H1 (cell line): ENCODE data around the gene RPS19. TPM values are rescaled to one million over a fixed set of nuclear protein-coding genes. Genes with fewer than 3 reads are reported as not detected.
A peak's percentile ranks its signal among the peaks of the same experiment; 100 is the strongest.

Experiments
- BACH1 ChIP-seq: IDR thresholded peaks from 2 replicates; pipeline ENCODE4 v1.6.1; 2012; ENCODE audit warnings: low read length, improper control_type of control experiment
- CTCF ChIP-seq, 3 experiments: IDR thresholded peaks; 1 replicate in 2 of 3; 2 replicates in 1 of 3; pipeline versions ENCODE4 v1.5.1 to v1.6.1; 2011; ENCODE audit warnings: low read length in 3 of 3, mild to moderate bottlenecking in 3 of 3, inconsistent platforms in 2 of 3, low read depth in 1 of 3, moderate library complexity in 1 of 3; ENCODE audit not compliant: insufficient read depth in 1 of 3; ENCODE audit errors: control extremely low read depth in 1 of 3
- RAD21 ChIP-seq, 2 experiments: IDR thresholded peaks in 1 of 2; conservative IDR thresholded peaks in 1 of 2; 2 replicates each; pipeline ENCODE4 v1.6.1; 2011; ENCODE audit warnings: low read depth in 2 of 2, low read length in 2 of 2, improper control_type of control experiment in 1 of 2, inconsistent platforms in 1 of 2, mild to moderate bottlenecking in 1 of 2, moderate library complexity in 1 of 2
- SP1 ChIP-seq: IDR thresholded peaks from 2 replicates; pipeline ENCODE4 v1.6.1; 2011; ENCODE audit warnings: low read depth, low read length
- polyA plus RNA-seq, 7 experiments: library from polyadenylated mRNA; depleted of rRNA in 3 of 7; stranded (reverse) in 5 of 7; unstranded in 2 of 7; fragments of >200 nt in 5 of 7; fragments of 200-250 nt in 2 of 7; gene quantifications; 1 replicate in 5 of 7; 2 replicates in 1 of 7; 4 replicates in 1 of 7; pipeline versions ENCODE4 v1.2.1 to v1.2.3, GENCODE V29; 2011 to 2013; ENCODE audit warnings: missing spikeins in 2 of 7, mixed read lengths in 2 of 7
- total RNA-seq: library from RNA; stranded (reverse); fragmentation: NEBNext Ultra II Directional; extraction: Animal tissue kit (Norgen Biotek cat#: 25700); gene quantifications from 2 replicates; pipeline ENCODE4 v1.2.1, GENCODE V29; 2021

RPS19 gene
- total and polyA plus RNA-seq, 2 of the 8 experiments (the other 6 are each of a cell fraction or from before 2014, with no cell fraction given) = 2,817 to 5,751 TPM

DNA sequence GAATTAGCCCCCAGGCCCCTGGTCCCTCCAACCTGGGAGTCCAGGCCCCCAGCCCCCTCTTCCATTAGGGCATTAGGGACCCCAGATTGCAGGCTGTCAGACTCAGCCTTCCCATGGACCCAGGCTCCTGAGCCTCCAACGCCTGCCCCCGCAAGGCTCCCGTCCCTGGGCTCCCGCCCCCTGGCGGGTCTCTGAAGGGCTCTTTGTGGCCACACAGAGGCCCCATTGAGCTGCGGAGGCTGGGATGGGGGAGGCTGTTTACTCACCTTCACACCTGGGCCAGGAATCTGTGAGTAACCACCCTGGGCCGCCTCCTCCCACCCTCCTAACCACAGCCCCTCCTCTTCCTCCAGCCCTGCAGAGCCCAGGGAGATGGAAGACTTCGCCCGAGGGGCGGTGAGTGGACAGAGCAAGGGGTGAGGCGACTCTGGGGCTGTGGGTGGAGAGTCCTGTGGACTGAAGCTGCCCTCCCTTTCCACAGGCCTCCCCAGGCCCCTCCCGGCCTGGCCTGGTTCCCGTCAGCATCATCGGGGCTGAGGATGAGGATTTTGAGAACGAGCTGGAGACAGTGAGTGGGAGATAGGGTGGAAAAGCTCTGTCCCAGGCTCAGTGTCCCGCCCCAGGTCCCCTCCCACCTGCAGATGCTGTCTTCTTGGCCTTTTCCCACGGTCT, 27.8 kb downstream of the RPS19 start (continued):
- peak in 1 of 3 experiments; percentile 52; a peak in 2 of 4 replicates for TF ChIP-seq CTCF (IDR thresholded peaks at IDR 0.05; ENCODE audit: control extremely low read depth in 1 of 3, insufficient read depth in 1 of 3, low read depth in 1 of 3, low read length in 3 of 3)
- TF ChIP-seq BACH1 = no peak
- TF ChIP-seq RAD21 (IDR thresholded peaks at IDR 0.05 in 1 of 2, conservative IDR thresholded peaks at IDR 0.05 in 1 of 2; ENCODE audit: low read depth in 2 of 2, low read length in 2 of 2) = peak; percentile 56 to 57
- 0 out of 2 replicates have a peak, but pooled peaks have one; percentile 40 for TF ChIP-seq SP1
